Mesendoderm (in vitro differentiated cells): ENCODE data around the gene STK32B.
A peak's percentile ranks its signal among the peaks of the same experiment; 100 is the strongest.

Experiments
- DNase-seq: peaks from one replicate; pipeline ENCODE4 v3.0.0; 2013
- H2AK5ac ChIP-seq: 2 replicates; pipeline ENCODE4 v1.6.1; 2013; ENCODE audit warnings: low read length, inconsistent platforms
- H2BK120ac ChIP-seq: 2 replicates; pipeline ENCODE4 v1.6.1; 2013; ENCODE audit warnings: low read depth, mild to moderate bottlenecking, low read length, moderate library complexity, mixed read lengths
- H2BK15ac ChIP-seq: replicated peaks from 2 replicates; pipeline ENCODE4 v1.6.1; 2013; ENCODE audit warnings: low read depth, mild to moderate bottlenecking, moderate library complexity
- H2BK5ac ChIP-seq: 2 replicates; pipeline ENCODE4 v1.6.1; 2013; ENCODE audit warnings: low read length, inconsistent platforms
- H3K18ac ChIP-seq: 2 replicates; pipeline ENCODE4 v1.6.1; 2013; ENCODE audit warnings: mild to moderate bottlenecking, low read length, mixed read lengths
- H3K23ac ChIP-seq: one replicate; pipeline ENCODE4 v1.6.1; 2013; ENCODE audit warnings: low read length
- H3K27ac ChIP-seq: 2 replicates; pipeline ENCODE4 v1.5.1; 2013; ENCODE audit warnings: low read depth, mild to moderate bottlenecking, inconsistent platforms, low read length, moderate library complexity
- H3K27me3 ChIP-seq: 2 replicates; pipeline ENCODE4 v1.6.1; 2013; ENCODE audit warnings: low read length, control low read depth, mild to moderate bottlenecking, inconsistent platforms; ENCODE audit not compliant: insufficient read depth, poor library complexity
- H3K36me3 ChIP-seq: 2 replicates; pipeline ENCODE4 v1.6.1; 2013; ENCODE audit warnings: low read length, inconsistent platforms; ENCODE audit not compliant: control insufficient read depth, insufficient read depth
- H3K4ac ChIP-seq: one replicate; pipeline ENCODE4 v1.6.1; 2013; ENCODE audit warnings: low read depth, mild to moderate bottlenecking, low read length, moderate library complexity
- H3K4me1 ChIP-seq: 2 replicates; pipeline ENCODE4 v1.6.1; 2013; ENCODE audit warnings: low read depth, low read length, inconsistent platforms; ENCODE audit not compliant: control insufficient read depth
- H3K4me2 ChIP-seq: 2 replicates; pipeline ENCODE4 v1.6.1; 2013; ENCODE audit warnings: low read length
- H3K4me3 ChIP-seq: 2 replicates; pipeline ENCODE4 v1.5.1; 2013; ENCODE audit warnings: mild to moderate bottlenecking, low read length
- H3K56ac ChIP-seq: one replicate; pipeline ENCODE4 v1.6.1; 2013; ENCODE audit warnings: low read length
- H3K79me1 ChIP-seq: 2 replicates; pipeline ENCODE4 v1.6.1; 2013; ENCODE audit warnings: low read length, inconsistent platforms
- H3K79me2 ChIP-seq: 2 replicates; pipeline ENCODE4 v1.6.1; 2013; ENCODE audit warnings: mild to moderate bottlenecking, low read length; ENCODE audit not compliant: control insufficient read depth, insufficient read depth
- H3K9ac ChIP-seq: 2 replicates; pipeline ENCODE4 v1.6.1; 2013; ENCODE audit warnings: low read length, inconsistent platforms
- H4K5ac ChIP-seq: one replicate; pipeline ENCODE4 v1.6.1; 2013; ENCODE audit warnings: low read length
- H4K8ac ChIP-seq: one replicate; pipeline ENCODE4 v1.6.1; 2013; ENCODE audit warnings: low read depth, mild to moderate bottlenecking, control low read depth, low read length, moderate library complexity
- WGBS: extraction: QIAGEN DNeasy Blood & Tissue Kit; methylation state at CpG from one replicate; pipeline ENCODE4 v1.1.7; 2013; ENCODE audit warnings: low lambda C conversion rate, missing lambda C conversion rate; ENCODE audit not compliant: insufficient coverage; ENCODE audit errors: extremely low coverage; 5-methylcytosine and 5-hydroxymethylcytosine counted together

Gene STK32B

DNA sequence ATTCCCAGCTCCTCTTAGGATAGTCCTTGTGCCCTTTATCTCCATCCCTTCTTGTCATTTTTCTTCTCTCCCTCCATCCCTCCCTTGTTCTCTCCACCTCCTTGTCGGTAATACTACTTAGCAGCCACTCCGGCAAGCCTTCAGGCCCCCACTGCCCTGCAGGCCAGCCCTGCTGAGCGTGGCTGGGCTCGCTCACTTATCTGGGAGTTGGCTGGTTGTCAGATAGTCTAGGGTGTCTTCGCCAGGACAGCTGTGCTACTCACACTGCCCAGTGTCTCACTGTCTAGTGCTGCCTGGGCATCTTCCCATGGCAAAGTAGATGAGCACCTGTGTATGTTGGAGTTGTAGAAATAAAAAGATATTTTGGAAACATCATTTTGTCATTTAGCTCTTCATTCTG is 75.0 kb downstream of the STK32B start:
- Histone ChIP-seq H3K27ac (no peak overlapping the region), H3K27me3 (no peaks in the 10 kb centered on the region), H3K36me3 (no peaks in the 10 kb centered on the region), H4K8ac (no peak overlapping the region), H3K23ac (no peak overlapping the region), H3K18ac (no peak overlapping the region), H3K4me3 (no peak overlapping the region), H3K9ac (no peak overlapping the region), H3K4me2 (no peak overlapping the region), H4K5ac (no peak overlapping the region), H3K79me2 (no peaks in the 10 kb centered on the region), H2BK120ac (no peak overlapping the region), H2AK5ac (no peak overlapping the region), H2BK15ac (no peak overlapping the region), H3K79me1 (no peaks in the 10 kb centered on the region), H3K4ac (no peak overlapping the region), H3K4me1 (no peaks in the 10 kb centered on the region), H3K56ac (no peak overlapping the region), H2BK5ac (no peak overlapping the region)
- WGBS: no CpG with 5 or more reads among the region's 5 CpGs
- no peak for DNase-seq

DNA sequence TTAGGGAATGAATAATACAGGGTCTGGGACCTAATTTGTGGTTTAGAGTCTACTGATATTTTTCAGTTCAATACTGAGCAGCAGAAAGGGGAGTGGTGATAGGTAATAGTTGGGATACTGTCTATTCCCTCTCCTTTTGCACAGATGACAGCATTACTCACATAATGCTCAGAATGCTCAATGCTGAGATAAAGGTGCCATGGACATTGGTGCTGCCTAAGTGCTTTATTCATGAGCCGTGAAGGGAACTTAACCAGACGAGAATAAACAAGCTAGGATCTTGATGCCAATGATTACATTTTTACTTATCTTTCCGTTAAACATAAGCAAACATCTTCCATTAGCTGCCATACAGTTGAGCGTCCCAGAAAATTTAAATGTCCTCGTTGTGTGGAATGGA is 75.6 kb downstream of the STK32B start:
- no peak overlapping the region for H4K5ac ChIP-seq
- no peak overlapping the region for H3K4ac ChIP-seq
- H3K79me1 ChIP-seq: no peaks in the 10 kb centered on the region
- no peak overlapping the region for H3K27ac ChIP-seq
- no peak overlapping the region for H3K56ac ChIP-seq
- no peak overlapping the region for H3K9ac ChIP-seq
- no peak overlapping the region for H2BK5ac ChIP-seq
- no peak overlapping the region for H2BK120ac ChIP-seq
- WGBS: no CpG with 5 or more reads among the region's 5 CpGs
- no peak overlapping the region for H3K4me3 ChIP-seq
- no peaks in the 10 kb centered on the region for H3K79me2 ChIP-seq
- H3K4me1 ChIP-seq: no peaks in the 10 kb centered on the region
- H3K36me3 ChIP-seq: no peaks in the 10 kb centered on the region
- DNase-seq: no peak
- H3K27me3 ChIP-seq: no peaks in the 10 kb centered on the region
- H4K8ac ChIP-seq: no peak overlapping the region
- H3K23ac ChIP-seq: no peak overlapping the region
- no peak overlapping the region for H2BK15ac ChIP-seq
- H3K18ac ChIP-seq: no peak overlapping the region
- no peak overlapping the region for H3K4me2 ChIP-seq
- H2AK5ac ChIP-seq: no peak overlapping the region

- Histone ChIP-seq H2BK5ac (no peak overlapping the region), H4K5ac (no peak overlapping the region), H3K4me2 (no peak overlapping the region), H3K4ac (no peak overlapping the region), H3K9ac (no peak overlapping the region), H2AK5ac (no peak overlapping the region), H3K4me1 (no peaks in the 10 kb centered on the region), H2BK15ac (no peak overlapping the region), H3K27ac (no peak overlapping the region), H3K18ac (no peak overlapping the region), H4K8ac (no peak overlapping the region), H3K79me1 (no peaks in the 10 kb centered on the region), H3K36me3 (no peaks in the 10 kb centered on the region), H2BK120ac (no peak overlapping the region), H3K23ac (no peak overlapping the region), H3K56ac (no peak overlapping the region), H3K79me2 (no peaks in the 10 kb centered on the region), H3K4me3 (no peak overlapping the region), H3K27me3 (no peaks in the 10 kb centered on the region)
- WGBS: no CpG with 5 or more reads among the region's 7 CpGs
- no peak for DNase-seq
Observed at GRCh38 chr4:5127556-5127955, 76.3 kb downstream of the STK32B start.

- Histone ChIP-seq H3K4me3 (no peak overlapping the region), H2BK5ac (no peak overlapping the region), H3K9ac (no peak overlapping the region), H3K56ac (no peak overlapping the region), H3K36me3 (no peaks in the 10 kb centered on the region), H3K27ac (no peak overlapping the region), H4K5ac (no peak overlapping the region), H3K23ac (no peak overlapping the region), H3K4ac (no peak overlapping the region), H3K79me1 (no peaks in the 10 kb centered on the region), H3K79me2 (no peaks in the 10 kb centered on the region), H4K8ac (no peak overlapping the region), H3K27me3 (no peaks in the 10 kb centered on the region), H2BK120ac (no peak overlapping the region), H3K18ac (no peak overlapping the region), H2BK15ac (no peak overlapping the region), H3K4me1 (no peaks in the 10 kb centered on the region), H2AK5ac (no peak overlapping the region), H3K4me2 (no peak overlapping the region)
- no CpG with 5 or more reads among the region's 5 CpGs for WGBS
- DNase-seq: no peak
Observed at GRCh38 chr4:5128569-5128968, 77.3 kb downstream of the STK32B start.

DNA sequence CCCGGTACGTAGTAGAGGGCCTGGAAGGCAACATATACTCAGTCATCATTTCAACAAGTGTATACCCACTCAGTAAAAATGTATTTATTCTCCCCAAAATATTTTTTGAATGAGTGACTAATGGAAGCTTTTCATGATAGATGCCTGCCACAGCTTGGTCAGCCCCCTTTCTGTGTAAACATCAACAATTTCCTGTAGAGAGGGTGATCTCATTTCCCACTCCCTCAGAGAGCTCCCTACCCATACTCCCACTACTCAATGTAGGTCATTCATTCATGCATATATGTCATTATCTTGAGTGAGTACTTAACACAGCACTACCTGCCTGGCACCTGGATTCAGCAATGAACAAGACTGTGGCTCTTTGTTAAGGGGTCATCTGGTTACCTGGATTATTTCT is 81.9 kb downstream of the STK32B start:
- H3K18ac ChIP-seq: no peak overlapping the region
- WGBS: no CpG with 5 or more reads among the region's 2 CpGs
- H3K79me1 ChIP-seq: no peaks in the 10 kb centered on the region
- no peak for DNase-seq
- H3K79me2 ChIP-seq: no peaks in the 10 kb centered on the region
- H3K23ac ChIP-seq: no peak overlapping the region
- no peak overlapping the region for H3K4me2 ChIP-seq
- H3K56ac ChIP-seq: no peak overlapping the region
- no peak overlapping the region for H2AK5ac ChIP-seq
- no peaks in the 10 kb centered on the region for H3K4me1 ChIP-seq
- no peak overlapping the region for H2BK5ac ChIP-seq
- H2BK120ac ChIP-seq: no peak overlapping the region
- no peaks in the 10 kb centered on the region for H3K27me3 ChIP-seq
- H3K4me3 ChIP-seq: no peak overlapping the region
- no peak overlapping the region for H3K27ac ChIP-seq
- no peak overlapping the region for H3K4ac ChIP-seq
- no peaks in the 10 kb centered on the region for H3K36me3 ChIP-seq
- no peak overlapping the region for H2BK15ac ChIP-seq
- no peak overlapping the region for H4K5ac ChIP-seq
- no peak overlapping the region for H3K9ac ChIP-seq
- no peak overlapping the region for H4K8ac ChIP-seq

GRCh38 chr4:5133933-5134594 is 82.8 kb downstream of the STK32B start:
- Histone ChIP-seq H3K23ac (no peak overlapping the region), H2BK120ac (no peak overlapping the region), H3K27me3 (no peaks in the 10 kb centered on the region), H3K4me1 (no peaks in the 10 kb centered on the region), H2AK5ac (no peak overlapping the region), H3K36me3 (no peaks in the 10 kb centered on the region), H3K27ac (no peak overlapping the region), H3K4me3 (no peak overlapping the region), H3K79me1 (no peaks in the 10 kb centered on the region), H3K4ac (no peak overlapping the region), H2BK15ac (no peak overlapping the region), H4K8ac (no peak overlapping the region), H3K9ac (no peak overlapping the region), H4K5ac (no peak overlapping the region), H3K18ac (no peak overlapping the region), H3K56ac (no peak overlapping the region), H2BK5ac (no peak overlapping the region), H3K4me2 (no peak overlapping the region), H3K79me2 (no peaks in the 10 kb centered on the region)
- DNase-seq: peak; percentile 29
- no CpG with 5 or more reads among the region's 4 CpGs for WGBS
